ENCODE data around the gene TP53RK. TPM values are rescaled to one million over a fixed set of nuclear protein-coding genes. Genes with fewer than 3 reads are reported as not detected.

Gene TP53RK
- total and polyA plus RNA-seq, 7 experiments from 2014 or later = 4.4 to 27.7 (median 16.2) TPM

GRCh38 chr20:46638134-46638897 lies 50.9 kb downstream of the TP53RK start:
- Histone ChIP-seq H3K4me3 (ENCODE audit: low read length) (no peak overlapping the region), H3K27me3 (ENCODE audit: control insufficient read depth in 2 of 2, insufficient read depth in 2 of 2, low read length in 2 of 2) (no peaks in the 10 kb centered on the region), H3K9me3 (ENCODE audit: control insufficient read depth in 2 of 3, low read length in 3 of 3) (no peaks in the 10 kb centered on the region), H3K4me1 (ENCODE audit: control insufficient read depth in 2 of 2, insufficient read depth in 2 of 2, low read length in 2 of 2) (no peaks in the 10 kb centered on the region), H3K36me3 (ENCODE audit: control insufficient read depth in 2 of 3, insufficient read depth in 3 of 3, low read length in 3 of 3) (no peaks in the 10 kb centered on the region), H3K27ac (ENCODE audit: low read depth, low read length) (no peak overlapping the region)
- POLR2A ChIA-PET = no interaction called here
- intact Hi-C loops (cut with micrococcal nuclease) = no loop called here
- Mint-ChIP-seq H3K27me3 (peaks cover 7 to 31% (median 19%) of the 10 kb centered on the region in 5 donors), H3K36me3 (peaks cover 0 to 4% (median 0%) of the 10 kb centered on the region in 5 donors), H3K9me3 (no peaks in the 10 kb centered on the region), H3K4me3 (no peak overlapping the region), H3K27ac (no peak overlapping the region), H3K4me1 (no peaks in the 10 kb centered on the region)
- CTCF ChIA-PET = no interaction called here
- DNase-seq = no peak
- ATAC-seq = no peak

- H3K9me3 Mint-ChIP-seq = no peaks in the 10 kb centered on the region
- peaks cover 9 to 36% (median 24%) of the 10 kb centered on the region in 5 donors for H3K27me3 Mint-ChIP-seq
- H3K27ac Mint-ChIP-seq = peak overlapping the region in 1 of 9 donors; percentile 70
- intact Hi-C loops (cut with micrococcal nuclease) = no loop called here
- ATAC-seq (no peak), DNase-seq (no peak)
- Histone ChIP-seq H3K27me3 (ENCODE audit: control insufficient read depth in 2 of 2, insufficient read depth in 2 of 2, low read length in 2 of 2) (no peaks in the 10 kb centered on the region), H3K4me3 (ENCODE audit: low read length) (no peak overlapping the region), H3K4me1 (ENCODE audit: control insufficient read depth in 2 of 2, insufficient read depth in 2 of 2, low read length in 2 of 2) (no peaks in the 10 kb centered on the region), H3K36me3 (ENCODE audit: control insufficient read depth in 2 of 3, insufficient read depth in 3 of 3, low read length in 3 of 3) (no peaks in the 10 kb centered on the region), H3K27ac (ENCODE audit: low read depth, low read length) (no peak overlapping the region), H3K9me3 (ENCODE audit: control insufficient read depth in 2 of 3, low read length in 3 of 3) (no peaks in the 10 kb centered on the region)
- peaks cover 0 to 4% (median 0%) of the 10 kb centered on the region in 5 donors for H3K36me3 Mint-ChIP-seq
- no peaks in the 10 kb centered on the region for H3K4me1 Mint-ChIP-seq
- CTCF ChIA-PET = no interaction called here
- no peak overlapping the region for H3K4me3 Mint-ChIP-seq
- POLR2A ChIA-PET = no interaction called here
Measured at GRCh38 chr20:46637427-46638133, 51.7 kb downstream of the TP53RK start.

DNA sequence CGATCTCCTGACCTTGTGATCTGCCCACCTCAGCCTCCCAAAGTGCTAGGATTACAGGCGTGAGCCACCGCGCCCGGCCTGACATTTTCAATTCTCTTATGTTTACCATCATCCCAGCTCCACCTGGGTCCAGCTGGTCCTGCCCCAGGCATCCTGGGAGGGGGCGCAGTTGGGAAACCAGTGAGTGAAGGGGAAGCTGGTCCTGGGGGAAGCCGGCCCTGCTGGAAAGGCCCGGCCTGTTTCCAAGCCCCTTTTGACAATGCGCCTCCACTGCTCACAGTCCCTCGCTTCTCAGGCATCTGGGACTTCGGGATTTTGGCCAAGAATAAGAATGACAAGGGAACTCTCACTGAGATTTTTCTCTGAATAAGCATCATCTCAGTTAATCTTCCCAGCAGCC lies 52.2 kb downstream of the TP53RK start:
- intact Hi-C loops (cut with micrococcal nuclease) = no loop called here
- no peak overlapping the region for H3K27ac Mint-ChIP-seq
- H3K27ac ChIP-seq (ENCODE audit: low read depth, low read length) = no peak overlapping the region
- no peak overlapping the region for H3K4me3 ChIP-seq (ENCODE audit: low read length)
- ChIA-PET CTCF (no interaction called here), POLR2A (no interaction called here)
- H3K36me3 Mint-ChIP-seq = peaks cover 0 to 4% (median 0%) of the 10 kb centered on the region in 5 donors
- no peaks in the 10 kb centered on the region for H3K4me1 Mint-ChIP-seq
- ATAC-seq (no peak), DNase-seq (no peak)
- no peaks in the 10 kb centered on the region for H3K9me3 Mint-ChIP-seq
- no peaks in the 10 kb centered on the region for H3K4me1 ChIP-seq (ENCODE audit: control insufficient read depth in 2 of 2, insufficient read depth in 2 of 2, low read length in 2 of 2)
- no peaks in the 10 kb centered on the region for H3K27me3 ChIP-seq (ENCODE audit: control insufficient read depth in 2 of 2, insufficient read depth in 2 of 2, low read length in 2 of 2)
- peaks cover 9 to 37% (median 26%) of the 10 kb centered on the region in 5 donors for H3K27me3 Mint-ChIP-seq
- H3K9me3 ChIP-seq (ENCODE audit: control insufficient read depth in 2 of 3, low read length in 3 of 3) = no peaks in the 10 kb centered on the region
- no peak overlapping the region for H3K4me3 Mint-ChIP-seq
- H3K36me3 ChIP-seq (ENCODE audit: control insufficient read depth in 2 of 3, insufficient read depth in 3 of 3, low read length in 3 of 3) = no peaks in the 10 kb centered on the region

DNA sequence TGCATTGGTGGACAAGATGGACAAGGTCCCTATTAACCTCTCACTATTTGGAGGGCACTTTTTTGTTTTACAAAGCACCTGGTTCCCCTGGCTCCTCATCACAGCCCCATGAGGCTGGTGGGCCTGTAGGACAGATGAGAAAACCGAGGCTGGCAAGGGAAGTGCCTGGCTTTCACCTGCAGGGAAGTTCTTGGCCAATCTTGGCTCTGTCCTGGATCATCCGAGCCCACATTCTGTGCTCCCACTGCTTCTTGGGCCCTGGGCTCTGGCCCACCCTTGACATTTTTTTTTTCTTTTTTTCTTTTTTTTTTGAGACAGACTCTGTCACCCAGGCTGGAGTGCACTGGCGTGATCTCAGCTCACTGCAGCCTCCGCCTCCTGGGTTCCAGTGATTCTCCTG lies 52.7 kb downstream of the TP53RK start:
- no peak overlapping the region for H3K27ac ChIP-seq (ENCODE audit: low read depth, low read length)
- intact Hi-C loops (cut with micrococcal nuclease) = no loop called here
- peaks cover 10 to 34% (median 25%) of the 10 kb centered on the region in 5 donors for H3K27me3 Mint-ChIP-seq
- peaks cover 0 to 4% (median 0%) of the 10 kb centered on the region in 5 donors for H3K36me3 Mint-ChIP-seq
- H3K36me3 ChIP-seq (ENCODE audit: control insufficient read depth in 2 of 3, insufficient read depth in 3 of 3, low read length in 3 of 3) = no peaks in the 10 kb centered on the region
- no peak overlapping the region for H3K27ac Mint-ChIP-seq
- H3K4me3 Mint-ChIP-seq = no peak overlapping the region
- H3K4me1 ChIP-seq (ENCODE audit: control insufficient read depth in 2 of 2, insufficient read depth in 2 of 2, low read length in 2 of 2) = no peaks in the 10 kb centered on the region
- H3K4me3 ChIP-seq (ENCODE audit: low read length) = no peak overlapping the region
- H3K27me3 ChIP-seq (ENCODE audit: control insufficient read depth in 2 of 2, insufficient read depth in 2 of 2, low read length in 2 of 2) = no peaks in the 10 kb centered on the region
- DNase-seq (no peak), ATAC-seq (no peak)
- H3K4me1 Mint-ChIP-seq = peaks cover 0 to under 1% (median 0%) of the 10 kb centered on the region in 7 donors
- ChIA-PET CTCF (no interaction called here), POLR2A (no interaction called here)
- H3K9me3 Mint-ChIP-seq = no peaks in the 10 kb centered on the region
- no peaks in the 10 kb centered on the region for H3K9me3 ChIP-seq (ENCODE audit: control insufficient read depth in 2 of 3, low read length in 3 of 3)

DNA sequence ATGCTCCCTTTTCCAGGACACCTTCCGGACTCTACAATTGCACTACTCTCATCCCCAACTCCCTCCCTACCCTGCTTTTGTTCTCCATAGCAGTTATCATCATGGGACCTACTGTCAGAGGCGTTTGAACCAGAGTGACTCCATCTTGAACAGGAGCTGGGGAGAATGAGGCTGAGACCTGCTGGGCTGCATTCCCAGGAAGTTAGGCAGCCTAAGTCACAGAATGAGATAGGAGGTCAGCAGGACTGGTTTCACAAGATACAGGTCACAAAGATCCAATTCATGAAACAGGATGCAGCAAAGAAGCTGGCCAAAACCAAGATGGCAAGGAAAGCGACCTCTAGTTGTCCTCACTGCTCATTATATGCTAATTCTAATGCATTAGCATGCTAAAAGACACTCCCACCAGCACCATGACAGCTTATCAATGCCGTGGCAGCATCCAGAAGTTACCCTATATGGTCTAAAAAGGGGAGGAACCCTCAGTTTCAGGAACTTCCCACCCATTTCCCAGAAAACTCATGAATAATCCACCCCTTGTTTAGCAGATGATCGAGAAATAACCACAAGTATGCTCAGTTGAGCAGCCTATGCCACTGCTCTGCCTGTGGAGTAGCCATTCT lies 53.6 kb downstream of the TP53RK start:
- H3K36me3 Mint-ChIP-seq = peaks cover 0 to 4% (median 0%) of the 10 kb centered on the region in 5 donors
- ATAC-seq (no peak), DNase-seq (no peak)
- Histone ChIP-seq H3K4me1 (ENCODE audit: control insufficient read depth in 2 of 2, insufficient read depth in 2 of 2, low read length in 2 of 2) (no peaks in the 10 kb centered on the region), H3K27ac (ENCODE audit: low read depth, low read length) (no peak overlapping the region), H3K9me3 (ENCODE audit: control insufficient read depth in 2 of 3, low read length in 3 of 3) (no peaks in the 10 kb centered on the region), H3K36me3 (ENCODE audit: control insufficient read depth in 2 of 3, insufficient read depth in 3 of 3, low read length in 3 of 3) (no peaks in the 10 kb centered on the region), H3K27me3 (ENCODE audit: control insufficient read depth in 2 of 2, insufficient read depth in 2 of 2, low read length in 2 of 2) (no peaks in the 10 kb centered on the region), H3K4me3 (ENCODE audit: low read length) (no peak overlapping the region)
- H3K4me1 Mint-ChIP-seq = peaks cover 0 to 6% (median 0%) of the 10 kb centered on the region in 7 donors
- peaks cover 10 to 31% (median 21%) of the 10 kb centered on the region in 5 donors for H3K27me3 Mint-ChIP-seq
- intact Hi-C loops (cut with micrococcal nuclease) = no loop called here
- ChIA-PET CTCF (no interaction called here), POLR2A (no interaction called here)
- H3K9me3 Mint-ChIP-seq = peaks cover 0 to under 1% (median 0%) of the 10 kb centered on the region in 11 donors
- H3K27ac Mint-ChIP-seq = no peak overlapping the region
- H3K4me3 Mint-ChIP-seq = no peak overlapping the region

- ChIA-PET CTCF (no interaction called here), POLR2A (interaction anchor here (0.6 kb wide), 1 partner anchor 56 kb away, joined by 3 read pairs; no protein-coding TSS in a partner anchor)
- Mint-ChIP-seq H3K9me3 (peaks cover 0 to 11% (median 6%) of the 10 kb centered on the region in 11 donors), H3K27me3 (peaks cover 17 to 36% (median 29%) of the 10 kb centered on the region in 5 donors), H3K4me1 (peaks cover 0 to 6% (median 0%) of the 10 kb centered on the region in 7 donors), H3K4me3 (no peak overlapping the region), H3K27ac (no peak overlapping the region), H3K36me3 (peaks cover 0 to 4% (median 0%) of the 10 kb centered on the region in 5 donors)
- intact Hi-C loops (cut with micrococcal nuclease) = no loop called here
- no peak for ATAC-seq
- Histone ChIP-seq H3K36me3 (ENCODE audit: control insufficient read depth in 2 of 3, insufficient read depth in 3 of 3, low read length in 3 of 3) (no peaks in the 10 kb centered on the region), H3K27ac (ENCODE audit: low read depth, low read length) (no peak overlapping the region), H3K27me3 (ENCODE audit: control insufficient read depth in 2 of 2, insufficient read depth in 2 of 2, low read length in 2 of 2) (no peaks in the 10 kb centered on the region), H3K4me1 (ENCODE audit: control insufficient read depth in 2 of 2, insufficient read depth in 2 of 2, low read length in 2 of 2) (no peaks in the 10 kb centered on the region), H3K4me3 (ENCODE audit: low read length) (no peak overlapping the region), H3K9me3 (ENCODE audit: control insufficient read depth in 2 of 3, low read length in 3 of 3) (no peaks in the 10 kb centered on the region)
- DNase-seq = no peak
Measured at GRCh38 chr20:46634528-46634927, 54.7 kb downstream of the TP53RK start.
